H9 (cell line): Measurements from ENCODE around the gene FARSA. TPM values are rescaled to one million over a fixed set of nuclear protein-coding genes. Genes with fewer than 3 reads are reported as not detected.
A peak's percentile ranks its signal among the peaks of the same experiment; 100 is the strongest.

Experiments used
- DNase-seq: peaks from one replicate; pipeline ENCODE4 v3.0.0-alpha.2; 2017
- H2AFZ ChIP-seq: one replicate; pipeline ENCODE4 v1.6.1; 2013; ENCODE audit warnings: mild to moderate bottlenecking, low read length, control low read depth, moderate library complexity
- H2AK5ac ChIP-seq: 2 replicates; pipeline ENCODE4 v1.6.1; 2013; ENCODE audit warnings: low read length, control low read depth, mixed read lengths; ENCODE audit not compliant: insufficient read length
- H2BK120ac ChIP-seq: one replicate; pipeline ENCODE4 v1.6.1; 2013; ENCODE audit warnings: low read depth, mild to moderate bottlenecking, low read length, control low read depth, inconsistent platforms; ENCODE audit not compliant: poor library complexity, severe bottlenecking
- H2BK12ac ChIP-seq: 2 replicates; pipeline ENCODE4 v1.6.1; 2013; ENCODE audit warnings: low read length, control low read depth, mixed read lengths, low read depth; ENCODE audit not compliant: insufficient read length
- H2BK15ac ChIP-seq: 2 replicates; pipeline ENCODE4 v1.6.1; 2013; ENCODE audit warnings: low read depth, low read length, control low read depth
- H2BK20ac ChIP-seq: one replicate; pipeline ENCODE4 v1.6.1; 2013; ENCODE audit warnings: low read depth, mild to moderate bottlenecking, low read length, control low read depth, inconsistent platforms; ENCODE audit not compliant: poor library complexity, severe bottlenecking
- H2BK5ac ChIP-seq: 2 replicates; pipeline ENCODE4 v1.6.1; 2013; ENCODE audit warnings: low read length, control low read depth, mixed read lengths; ENCODE audit not compliant: insufficient read length
- H3K14ac ChIP-seq: 2 replicates; pipeline ENCODE4 v1.6.1; 2013; ENCODE audit warnings: low read length, control low read depth; ENCODE audit not compliant: insufficient read depth
- H3K18ac ChIP-seq: 2 replicates; pipeline ENCODE4 v1.6.1; 2013; ENCODE audit warnings: low read depth, mild to moderate bottlenecking, mixed read lengths, low read length, control low read depth; ENCODE audit not compliant: insufficient read length
- H3K23ac ChIP-seq: 2 replicates; pipeline ENCODE4 v1.6.1; 2013; ENCODE audit warnings: low read length, control low read depth, mixed read lengths, low read depth; ENCODE audit not compliant: insufficient read length
- H3K23me2 ChIP-seq: 2 replicates; pipeline ENCODE4 v1.6.1; 2013; ENCODE audit warnings: low read depth, mild to moderate bottlenecking, mixed read lengths, low read length, control low read depth; ENCODE audit not compliant: insufficient read length, poor library complexity, severe bottlenecking
- H3K27ac ChIP-seq: 2 replicates; pipeline ENCODE4 v1.5.1; 2013; ENCODE audit warnings: low read length, control low read depth, mixed read lengths, low read depth; ENCODE audit not compliant: insufficient read length
- H3K27me3 ChIP-seq: 2 replicates; pipeline ENCODE4 v1.6.1; 2013; ENCODE audit warnings: low read length, control low read depth, inconsistent platforms; ENCODE audit not compliant: insufficient read depth
- H3K4ac ChIP-seq: 2 replicates; pipeline ENCODE4 v1.6.1; 2013; ENCODE audit warnings: low read depth, mild to moderate bottlenecking, control low read depth, inconsistent platforms, low read length, moderate library complexity
- H3K4me1 ChIP-seq: 2 replicates; pipeline ENCODE4 v1.6.1; 2013; ENCODE audit warnings: low read length, control low read depth, inconsistent platforms; ENCODE audit not compliant: insufficient read depth
- H3K4me2 ChIP-seq: 2 replicates; pipeline ENCODE4 v1.6.1; 2013; ENCODE audit warnings: low read length, control low read depth, mixed read lengths; ENCODE audit not compliant: insufficient read length, insufficient read depth
- H3K56ac ChIP-seq: 2 replicates; pipeline ENCODE4 v1.6.1; 2013; ENCODE audit warnings: low read depth, mild to moderate bottlenecking, mixed read lengths, low read length, control low read depth; ENCODE audit not compliant: insufficient read length
- H3K79me1 ChIP-seq: 2 replicates; pipeline ENCODE4 v1.6.1; 2013; ENCODE audit warnings: low read depth, mild to moderate bottlenecking, moderate library complexity, low read length, control low read depth, inconsistent platforms; ENCODE audit not compliant: insufficient read depth, poor library complexity, severe bottlenecking
- H3K79me2 ChIP-seq: 2 replicates; pipeline ENCODE4 v1.6.1; 2013; ENCODE audit warnings: low read length, control low read depth, inconsistent platforms; ENCODE audit not compliant: insufficient read depth
- H3K9ac ChIP-seq: 2 replicates; pipeline ENCODE4 v1.6.1; 2013; ENCODE audit warnings: low read length, control low read depth, mixed read lengths; ENCODE audit not compliant: insufficient read length; ENCODE audit errors: extremely low read depth
- H3K9me3 ChIP-seq: one replicate; pipeline ENCODE4 v1.6.1; 2013; ENCODE audit warnings: low read depth, low read length, inconsistent platforms; ENCODE audit not compliant: control insufficient read depth
- H3T11ph ChIP-seq: one replicate; pipeline ENCODE4 v1.6.1; 2013; ENCODE audit warnings: mild to moderate bottlenecking, low read length, control low read depth, inconsistent platforms
- H4K20me1 ChIP-seq: one replicate; pipeline ENCODE4 v1.6.1; 2013; ENCODE audit not compliant: control insufficient read depth, insufficient read length, insufficient read depth
- H4K5ac ChIP-seq: 2 replicates; pipeline ENCODE4 v1.6.1; 2013; ENCODE audit warnings: low read depth, mild to moderate bottlenecking, mixed read lengths, low read length, control low read depth; ENCODE audit not compliant: insufficient read length
- H4K8ac ChIP-seq: replicated peaks from 2 replicates; pipeline ENCODE4 v1.6.1; 2013; ENCODE audit warnings: low read length, control low read depth, mixed read lengths, low read depth; ENCODE audit not compliant: insufficient read length
- H4K91ac ChIP-seq: 2 replicates; pipeline ENCODE4 v1.6.1; 2013; ENCODE audit warnings: low read depth, mild to moderate bottlenecking, moderate library complexity, mixed read lengths, low read length, control low read depth; ENCODE audit not compliant: insufficient read length
- H3K27ac Mint-ChIP-seq, 3 experiments: 2 replicates in 2 of 3; 3 replicates in 1 of 3; pipeline ENCODE4 v1.8.0; 2020 to 2021; ENCODE audit warnings: mixed read lengths in 3 of 3, mild to moderate bottlenecking in 1 of 3, moderate library complexity in 1 of 3
- H3K27me3 Mint-ChIP-seq: 2 replicates; pipeline ENCODE4 v1.8.0; 2021; ENCODE audit warnings: low read depth, mild to moderate bottlenecking, moderate library complexity, mixed read lengths
- H3K36me3 Mint-ChIP-seq, 3 experiments: 2 replicates in 2 of 3; 3 replicates in 1 of 3; pipeline ENCODE4 v1.8.0; 2020 to 2021; ENCODE audit warnings: low read depth in 3 of 3, mixed read lengths in 3 of 3; ENCODE audit not compliant: insufficient read depth in 1 of 3
- H3K4me1 Mint-ChIP-seq, 2 experiments: 2 replicates each; pipeline ENCODE4 v1.8.0; 2020; ENCODE audit warnings: mixed read lengths in 2 of 2
- H3K4me3 Mint-ChIP-seq, 2 experiments: 2 replicates in 1 of 2; 3 replicates in 1 of 2; pipeline ENCODE4 v1.8.0; 2020 to 2021; ENCODE audit warnings: mild to moderate bottlenecking in 2 of 2, mixed read lengths in 2 of 2, moderate library complexity in 1 of 2
- H3K9me3 Mint-ChIP-seq, 2 experiments: 2 replicates in 1 of 2; 3 replicates in 1 of 2; pipeline ENCODE4 v1.8.0; 2020; ENCODE audit warnings: mild to moderate bottlenecking in 2 of 2, mixed read lengths in 2 of 2, moderate library complexity in 1 of 2
- CTCF ChIP-seq: fragments of 200-600 bp; sonication (generic); conservative IDR thresholded peaks from 3 replicates; pipeline ENCODE4 v1.8.0; 2021; ENCODE audit warnings: antibody characterized with exemption, mild to moderate bottlenecking
- WGBS: extraction: QIAGEN DNeasy Blood & Tissue Kit; methylation state at CpG from one replicate; pipeline ENCODE4 v1.1.7; 2013; ENCODE audit warnings: missing lambda C conversion rate, low lambda C conversion rate, mixed read lengths; ENCODE audit not compliant: insufficient read length; ENCODE audit errors: extremely low coverage; 5-methylcytosine and 5-hydroxymethylcytosine counted together
- total RNA-seq: library from RNA; stranded (reverse); gene quantifications from 2 replicates; pipeline ENCODE4 v1.2.1, GENCODE V29; 2021

FARSA gene
- total RNA-seq, 1 experiment from 2014 or later = 110 TPM

- Histone ChIP-seq H4K8ac (no peak within 1 kb of the TSS), H2BK20ac (no peak within 1 kb of the TSS), H3K9me3 (no peaks in the 10 kb centered on the region), H3K14ac (peak within 1 kb of the TSS; percentile 41), H3K79me1 (no peaks in the 10 kb centered on the region), H2AK5ac (no peak within 1 kb of the TSS), H3K23me2 (peaks cover 6% of the 10 kb centered on the region), H3K4ac (no peak within 1 kb of the TSS), H3T11ph (no peak within 1 kb of the TSS), H2BK120ac (no peak within 1 kb of the TSS), H3K27ac (no peak within 1 kb of the TSS), H3K4me1 (no peaks in the 10 kb centered on the region), H3K23ac (no peak within 1 kb of the TSS), H3K4me2 (peak within 1 kb of the TSS; percentile 39), H3K56ac (no peak within 1 kb of the TSS), H2BK15ac (no peak within 1 kb of the TSS), H4K20me1 (no peaks in the 10 kb centered on the region), H3K79me2 (no peaks in the 10 kb centered on the region), H3K9ac (peak within 1 kb of the TSS; percentile 60), H2AFZ (no peak within 1 kb of the TSS), H4K5ac (no peak within 1 kb of the TSS), H2BK12ac (no peak within 1 kb of the TSS), H3K18ac (peak within 1 kb of the TSS; percentile 10), H2BK5ac (no peak within 1 kb of the TSS), H4K91ac (no peak within 1 kb of the TSS), H3K27me3 (0 out of 2 replicates have a peak, but pooled peaks cover 1% of the 10 kb centered on the region)
- whole genome bisulfite sequencing = no CpG with 5 or more reads among the region's 38 CpGs
- Mint-ChIP-seq H3K27me3 (peaks cover 29% of the 10 kb centered on the region), H3K4me1 (peaks cover 7 to 11% of the 10 kb centered on the region in 2 experiments), H3K4me3 (peak within 1 kb of the TSS; percentile 85), H3K9me3 (peaks cover 14 to 16% of the 10 kb centered on the region in 2 experiments), H3K27ac (peak within 1 kb of the TSS; percentile 79 to 97 (median 83); a peak in 4 of 7 replicates), H3K36me3 (peaks cover 10 to 16% (median 14%) of the 10 kb centered on the region in 3 experiments; a peak in 6 of 7 replicates)
- peak; percentile 98 for DNase-seq
- no peak for TF ChIP-seq CTCF
Observed at GRCh38 chr19:12881172-12881808, 52.2 kb downstream of the FARSA start, which contains the start of gene DNASE2. Gene DNASE2, minus strand, starts transcription at chr19:12881449. Its CDS starts 74 bp downstream, at chr19:12881375.
